Lower lobe of right lung (tissue), 2 donors: ENCODE data around the gene RPL32. TPM values are rescaled to one million over a fixed set of nuclear protein-coding genes. Genes with fewer than 3 reads are reported as not detected.
"Not testable (repeated sequence)": the region's sequence is repeated elsewhere in the genome, so short reads cannot be mapped to it uniquely, and the experiment has no call there.

ENCODE experiments used
- ATAC-seq, 2 donors: fragments of 200-7000 bp; cut with Tn5 transposase; one replicate each; pipeline ENCODE4 v1.9.1; 2020 to 2022; ENCODE audit warnings: mild to moderate bottlenecking in 2 of 2, moderate library complexity in 2 of 2
- DNase-seq: peaks from one replicate; pipeline ENCODE4 v3.0.0-alpha.2; 2020
- H3K27ac ChIP-seq: fragments of 200-600 bp; one replicate; pipeline ENCODE4 v1.8.0; 2022
- H3K27me3 ChIP-seq: fragments of 200-600 bp; one replicate; pipeline ENCODE4 v1.8.0; 2022; ENCODE audit warnings: low read depth
- H3K36me3 ChIP-seq: fragments of 200-600 bp; one replicate; pipeline ENCODE4 v1.8.0; 2022; ENCODE audit warnings: mild to moderate bottlenecking
- H3K4me1 ChIP-seq: fragments of 200-600 bp; one replicate; pipeline ENCODE4 v1.8.0; 2022
- H3K4me3 ChIP-seq: fragments of 200-600 bp; one replicate; pipeline ENCODE4 v1.8.0; 2022; ENCODE audit warnings: mild to moderate bottlenecking
- H3K9me3 ChIP-seq: fragments of 200-600 bp; one replicate; pipeline ENCODE4 v1.8.0; 2022
- CTCF ChIP-seq: fragments of 200-600 bp; IDR thresholded peaks from one replicate; pipeline ENCODE4 v1.8.0; 2022; ENCODE audit warnings: antibody characterized with exemption, mild to moderate bottlenecking
- intact Hi-C: fragments of 100-400 bp; cut with DNase I; formaldehyde crosslinking; loops from one replicate; pipeline ENCODE4 v1.11.0; 2022
- total RNA-seq: library from RNA; stranded (reverse); fragmentation: NEBNext Ultra II Directional; extraction: Animal tissue kit (Norgen Biotek cat#: 25700); gene quantifications from one replicate; pipeline ENCODE4 v1.2.1, GENCODE V29; 2021
- donor health status: DM: no; HTN: yes; CAD: no; lungs with severe emphysema.

Gene RPL32
- total RNA-seq, 1 donor from 2014 or later: 1,243 TPM

- no peak overlapping the region for H3K4me3 ChIP-seq
- no peak overlapping the region for H3K27ac ChIP-seq
- H3K4me1 ChIP-seq: no peaks in the 10 kb centered on the region
- no peaks in the 10 kb centered on the region for H3K36me3 ChIP-seq
- DNase-seq: no peak
- intact Hi-C loops: no loop called here
- H3K9me3 ChIP-seq: no peaks in the 10 kb centered on the region
- no peak for TF ChIP-seq CTCF
- no peak for ATAC-seq
- H3K27me3 ChIP-seq: peaks cover 15% of the 10 kb centered on the region
Measured at GRCh38 chr3:12884790-12885582, 43.6 kb upstream of the RPL32 start.

- no peaks in the 10 kb centered on the region for H3K9me3 ChIP-seq
- intact Hi-C loops: no loop called here
Measured at GRCh38 chr3:12884186-12884680, 42.9 kb upstream of the RPL32 start.

GRCh38 chr3:12882336-12883310 is 41.3 kb upstream of the RPL32 start:
- ATAC-seq: no peak
- TF ChIP-seq CTCF: no peak
- peaks cover 10% of the 10 kb centered on the region for H3K27me3 ChIP-seq
- no peak overlapping the region for H3K27ac ChIP-seq
- no peaks in the 10 kb centered on the region for H3K4me1 ChIP-seq
- intact Hi-C loops: no loop called here
- H3K9me3 ChIP-seq: no peaks in the 10 kb centered on the region
- no peak for DNase-seq
- no peaks in the 10 kb centered on the region for H3K36me3 ChIP-seq
- H3K4me3 ChIP-seq: no peak overlapping the region

More at GRCh38 chr3:12884186-12884680, 42.9 kb upstream of the RPL32 start:
- H3K27ac ChIP-seq: no peak overlapping the region
- no peaks in the 10 kb centered on the region for H3K4me1 ChIP-seq
- DNase-seq (no peak), ATAC-seq (no peak)
- no peaks in the 10 kb centered on the region for H3K36me3 ChIP-seq
- H3K4me3 ChIP-seq: no peak overlapping the region
- TF ChIP-seq CTCF: no peak
- H3K27me3 ChIP-seq: peaks cover 10% of the 10 kb centered on the region

- H3K4me1 ChIP-seq, ATAC-seq, H3K27me3 ChIP-seq, H3K36me3 ChIP-seq, H3K27ac ChIP-seq, DNase-seq, H3K9me3 ChIP-seq, H3K4me3 ChIP-seq, intact Hi-C loops: not testable (repeated sequence)
Measured at GRCh38 chr3:12881858-12882257, 40.5 kb upstream of the RPL32 start.

GRCh38 chr3:12879191-12879815 is 37.9 kb upstream of the RPL32 start:
- DNase-seq: no peak
- Histone ChIP-seq H3K27ac (no peak overlapping the region), H3K4me1 (peaks cover 8% of the 10 kb centered on the region), H3K9me3 (no peaks in the 10 kb centered on the region), H3K4me3 (no peak overlapping the region), H3K27me3 (peaks cover 18% of the 10 kb centered on the region), H3K36me3 (no peaks in the 10 kb centered on the region)
- intact Hi-C loops: no loop called here
- TF ChIP-seq CTCF: no peak
- ATAC-seq: no peak

- intact Hi-C loops: not testable (repeated sequence)
Measured at GRCh38 chr3:12878758-12879157, 37.4 kb upstream of the RPL32 start.

More at GRCh38 chr3:12878758-12879157, 37.4 kb upstream of the RPL32 start:
- not testable (repeated sequence) for DNase-seq, H3K4me1 ChIP-seq, H3K36me3 ChIP-seq, ATAC-seq, H3K9me3 ChIP-seq, H3K4me3 ChIP-seq, H3K27ac ChIP-seq
- H3K27me3 ChIP-seq: peaks cover 18% of the 10 kb centered on the region
